NT2/D1 (cell line): ENCODE measurements around the gene FLAD1.

Source experiments
- SUZ12 ChIP-seq: IDR thresholded peaks from 2 replicates; pipeline ENCODE4 v1.6.1; 2011; ENCODE audit not compliant: insufficient read length, insufficient read depth; ENCODE audit errors: extremely low read depth
- YY1 ChIP-seq: IDR thresholded peaks from 2 replicates; pipeline ENCODE4 v1.6.1; 2011; ENCODE audit not compliant: insufficient read length, insufficient read depth

- TF ChIP-seq YY1 (no peak), SUZ12 (no peak)
Measured at GRCh38 chr1:154941333-154942013, 41.7 kb upstream of the FLAD1 start.
